Keratinocyte (primary cell): ENCODE results near the gene CHCHD2. TPM values are rescaled to one million over a fixed set of nuclear protein-coding genes. Genes with fewer than 3 reads are reported as not detected.
"Not testable (repeated sequence)": the region's sequence is repeated elsewhere in the genome, so short reads cannot be mapped to it uniquely, and the experiment has no call there.

ENCODE experiments used
- DNase-seq: peaks from one replicate; pipeline ENCODE4 v3.0.0-alpha.2; 2011; ENCODE audit warnings: low read depth, missing footprints, low spot score
- FAIRE-seq: peaks from 2 replicates; lab custom pipeline; 2011; peaks lifted over from hg19 to GRCh38; lab: Jason Lieb, UNC
- H2AFZ ChIP-seq: 2 replicates; pipeline ENCODE4 v1.6.0; 2012; ENCODE audit warnings: low read length, control low read depth, inconsistent platforms; ENCODE audit not compliant: control insufficient read depth
- H3K27ac ChIP-seq: 2 replicates; pipeline ENCODE4 v1.5.1; 2011; ENCODE audit warnings: low read length; ENCODE audit not compliant: control insufficient read depth, insufficient read depth
- H3K27me3 ChIP-seq: 3 replicates; pipeline ENCODE4 v1.6.0; 2011; ENCODE audit warnings: low read length; ENCODE audit not compliant: control insufficient read depth, insufficient read depth; ENCODE audit errors: extremely low read depth
- H3K36me3 ChIP-seq, 2 experiments: 2 replicates in 1 of 2; 3 replicates in 1 of 2; pipeline ENCODE4 v1.5.1; 2011; ENCODE audit warnings: low read length in 2 of 2, mild to moderate bottlenecking in 1 of 2; ENCODE audit not compliant: control insufficient read depth in 2 of 2, insufficient read depth in 2 of 2; ENCODE audit errors: extremely low read depth in 1 of 2
- H3K4me1 ChIP-seq: 3 replicates; pipeline ENCODE4 v1.5.1; 2011; ENCODE audit warnings: low read length; ENCODE audit not compliant: control insufficient read depth, insufficient read depth; ENCODE audit errors: extremely low read depth
- H3K4me2 ChIP-seq: 3 replicates; pipeline ENCODE4 v1.6.0; 2011; ENCODE audit warnings: low read depth, low read length; ENCODE audit not compliant: control insufficient read depth, insufficient read depth; ENCODE audit errors: extremely low read depth
- H3K4me3 ChIP-seq, 3 experiments: fragments of 200-600 bp in 1 of 3; sonication (generic) in 1 of 3; 2 replicates in 2 of 3; 3 replicates in 1 of 3; pipeline ENCODE4 v1.5.1; 2011 to 2016; ENCODE audit warnings: low read length in 3 of 3, mild to moderate bottlenecking in 3 of 3, control low read depth in 2 of 3, inconsistent platforms in 1 of 3, low read depth in 1 of 3, mixed read lengths in 1 of 3, mixed run types in 1 of 3, moderate library complexity in 1 of 3; ENCODE audit not compliant: control insufficient read depth in 2 of 3, insufficient read depth in 2 of 3; ENCODE audit errors: extremely low read depth in 1 of 3
- H3K79me2 ChIP-seq: 2 replicates; pipeline ENCODE4 v1.6.0; 2012; ENCODE audit warnings: low read length; ENCODE audit not compliant: control insufficient read depth, insufficient read depth
- H3K9ac ChIP-seq: 3 replicates; pipeline ENCODE4 v1.6.0; 2011; ENCODE audit warnings: low read length; ENCODE audit not compliant: control insufficient read depth, insufficient read depth; ENCODE audit errors: extremely low read depth
- H3K9me1 ChIP-seq: 3 replicates; pipeline ENCODE4 v1.6.0; 2011; ENCODE audit warnings: low read length; ENCODE audit not compliant: control insufficient read depth, insufficient read depth; ENCODE audit errors: extremely low read depth
- H3K9me3 ChIP-seq: 2 replicates; pipeline ENCODE4 v1.5.1; 2012; ENCODE audit warnings: low read depth, low read length; ENCODE audit not compliant: control insufficient read depth
- H4K20me1 ChIP-seq: 3 replicates; pipeline ENCODE4 v1.6.0; 2011; ENCODE audit warnings: low read length; ENCODE audit not compliant: control insufficient read depth, insufficient read depth; ENCODE audit errors: extremely low read depth
- EZH2 ChIP-seq: IDR thresholded peaks from one replicate; pipeline ENCODE4 v1.6.1; 2012; ENCODE audit warnings: inconsistent platforms, mild to moderate bottlenecking, low read length, moderate library complexity
- dilution Hi-C: fragments of 300-500 bp; cut with MboI; formaldehyde crosslinking; loops from one replicate; pipeline ENCODE4 v1.7.0; 2020; ENCODE audit warnings: low sequenced_read_pairs; ENCODE audit not compliant: extremely low pct_ligation_motif_present
- polyA plus RNA-seq, 5 experiments: library from polyadenylated mRNA; depleted of rRNA in 3 of 5; stranded (reverse) in 3 of 5; stranded (forward) in 1 of 5; unstranded in 1 of 5; fragments of >200 nt; gene quantifications; 1 replicate in 1 of 5; 2 replicates in 3 of 5; 3 replicates in 1 of 5; pipeline versions ENCODE4 v1.2.1 to v1.2.3, GENCODE V29; 2011 to 2012; ENCODE audit warnings: missing spikeins in 2 of 5, low read depth in 1 of 5, low replicate concordance in 1 of 5
- TF ChIP-seq, protein P1 (sequence below), 3 experiments: IDR thresholded peaks in 1 of 3; conservative IDR thresholded peaks in 1 of 3; optimal IDR thresholded peaks in 1 of 3; 2 replicates in 2 of 3; 3 replicates in 1 of 3; pipeline versions ENCODE3 to v1.5.1; 2011; ENCODE audit warnings: low read length in 3 of 3, mild to moderate bottlenecking in 3 of 3, moderate library complexity in 2 of 3, control low read depth in 1 of 3, inconsistent platforms in 1 of 3; ENCODE audit not compliant: insufficient read depth in 2 of 3; ENCODE audit errors: extremely low read depth in 1 of 3

CHCHD2 gene
- polyA plus RNA-seq, 1 donor (not counting 4 experiments of a cell fraction or from before 2014, with no cell fraction given), result 420 TPM

DNA sequence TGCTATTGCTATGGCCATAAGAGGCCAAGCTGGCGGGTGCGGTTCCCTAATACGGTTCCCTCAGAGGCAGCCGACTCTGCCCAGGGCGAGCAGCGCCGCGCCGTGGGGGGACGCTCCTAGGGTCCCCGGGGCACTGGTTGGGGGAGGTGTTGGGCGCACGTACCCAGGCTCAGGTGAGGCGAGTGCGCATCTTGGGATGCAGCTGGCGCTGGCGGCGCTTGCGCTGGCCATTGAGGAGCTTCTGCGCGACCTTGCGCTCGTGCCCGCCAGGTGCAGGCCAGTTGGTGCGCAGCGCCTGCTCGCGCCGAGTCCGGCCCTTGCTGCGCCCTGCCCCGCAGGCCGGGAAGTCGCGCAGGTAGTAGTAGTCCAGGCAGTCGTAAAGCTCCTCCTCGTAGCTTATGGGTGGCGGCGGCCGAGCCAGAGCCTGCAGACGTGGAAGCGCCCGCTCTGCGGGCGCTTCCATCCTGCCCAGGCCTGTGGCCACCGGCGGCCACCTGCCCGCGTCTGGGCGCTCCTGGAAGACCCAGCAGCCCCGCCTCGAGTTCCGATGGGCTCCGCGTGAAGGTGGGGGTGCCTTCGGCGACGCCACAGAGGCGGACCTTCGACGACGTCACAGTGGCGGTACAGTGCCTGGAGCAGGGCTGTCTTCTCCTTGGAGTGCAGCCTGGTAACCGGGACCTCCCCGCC is 9.7 kb upstream of the CHCHD2 start, which contains the start of gene NUPR2:
NUPR2 (minus strand) TSS at position 566 of the 687 bp plus-strand sequence; CDS start at position 463, 103 bp downstream.
- no peak within 1 kb of the TSS for H3K27ac ChIP-seq
- H3K4me3 ChIP-seq, result peak within 1 kb of the TSS; percentile 13 to 26 (median 18)
- no peak for FAIRE-seq
- H3K9me3 ChIP-seq, result no peaks in the 10 kb centered on the region
- no peak within 1 kb of the TSS for H3K9ac ChIP-seq
- dilution Hi-C loops, result no loop called here
- no peaks in the 10 kb centered on the region for H4K20me1 ChIP-seq
- no peaks in the 10 kb centered on the region for H3K27me3 ChIP-seq
- H2AFZ ChIP-seq, result peak within 1 kb of the TSS; percentile 77
- no peaks in the 10 kb centered on the region for H3K9me1 ChIP-seq
- no peak for TF ChIP-seq EZH2
- H3K4me1 ChIP-seq, result no peaks in the 10 kb centered on the region
- no peaks in the 10 kb centered on the region for H3K79me2 ChIP-seq
- DNase-seq, result no peak
- H3K4me2 ChIP-seq, result peak within 1 kb of the TSS; percentile 45
- H3K36me3 ChIP-seq, result no peaks in the 10 kb centered on the region

DNA sequence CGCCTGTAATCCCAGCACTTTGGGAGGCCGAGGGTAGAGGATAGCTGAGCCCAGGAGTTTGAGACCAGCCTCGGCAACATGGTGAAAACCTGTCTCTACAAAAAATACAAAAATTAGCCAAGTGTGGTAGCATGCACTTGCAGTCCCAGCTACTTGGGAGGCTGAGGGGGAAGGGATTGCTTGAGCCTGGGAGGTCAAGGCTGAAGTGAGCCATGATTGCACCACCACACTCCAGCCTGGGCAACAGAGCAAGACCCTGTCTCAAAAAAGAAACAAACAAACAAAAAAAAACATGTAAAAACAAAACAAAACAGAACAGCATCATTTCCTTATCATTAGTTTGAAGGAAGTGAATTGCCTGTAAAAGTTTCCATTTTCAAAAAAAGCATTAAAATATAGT is 6.0 kb upstream of the CHCHD2 start:
- H3K9ac ChIP-seq, H3K36me3 ChIP-seq, FAIRE-seq, H3K79me2 ChIP-seq, H3K4me3 ChIP-seq, H3K27me3 ChIP-seq, H3K4me2 ChIP-seq, dilution Hi-C loops, H2AFZ ChIP-seq, DNase-seq, H3K9me1 ChIP-seq, H3K9me3 ChIP-seq, H3K27ac ChIP-seq, H3K4me1 ChIP-seq, H4K20me1 ChIP-seq: not testable (repeated sequence)

DNA sequence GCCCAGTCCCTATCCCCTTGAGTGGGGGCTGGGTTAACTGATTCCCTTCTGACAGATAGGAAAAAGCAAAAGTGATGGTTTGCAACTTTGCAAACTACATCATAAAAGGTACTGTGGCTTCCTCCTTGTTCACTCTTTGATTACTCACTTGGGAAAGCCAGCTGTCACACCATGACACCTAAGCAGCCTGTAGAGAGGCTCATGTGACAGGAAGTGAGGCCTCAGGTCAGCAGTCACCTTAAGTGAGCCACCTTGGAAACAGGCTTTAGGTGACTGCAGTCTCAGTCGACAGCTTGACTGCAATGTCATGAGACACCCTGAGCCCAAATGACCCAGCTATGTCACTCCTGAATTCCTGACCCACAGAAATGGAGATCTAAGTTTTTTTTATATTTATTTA is 4.3 kb upstream of the CHCHD2 start:
- Histone ChIP-seq H3K4me2 (no peak overlapping the region), H3K27me3 (no peaks in the 10 kb centered on the region), H3K36me3 (no peaks in the 10 kb centered on the region), H4K20me1 (no peaks in the 10 kb centered on the region), H3K9ac (no peak overlapping the region), H2AFZ (no peak overlapping the region), H3K9me3 (no peaks in the 10 kb centered on the region), H3K4me1 (no peaks in the 10 kb centered on the region), H3K27ac (no peak overlapping the region), H3K4me3 (no peak overlapping the region), H3K9me1 (no peaks in the 10 kb centered on the region), H3K79me2 (peaks cover 7% of the 10 kb centered on the region)
- no peak for DNase-seq
- FAIRE-seq, result no peak
- TF ChIP-seq, protein P1, sequence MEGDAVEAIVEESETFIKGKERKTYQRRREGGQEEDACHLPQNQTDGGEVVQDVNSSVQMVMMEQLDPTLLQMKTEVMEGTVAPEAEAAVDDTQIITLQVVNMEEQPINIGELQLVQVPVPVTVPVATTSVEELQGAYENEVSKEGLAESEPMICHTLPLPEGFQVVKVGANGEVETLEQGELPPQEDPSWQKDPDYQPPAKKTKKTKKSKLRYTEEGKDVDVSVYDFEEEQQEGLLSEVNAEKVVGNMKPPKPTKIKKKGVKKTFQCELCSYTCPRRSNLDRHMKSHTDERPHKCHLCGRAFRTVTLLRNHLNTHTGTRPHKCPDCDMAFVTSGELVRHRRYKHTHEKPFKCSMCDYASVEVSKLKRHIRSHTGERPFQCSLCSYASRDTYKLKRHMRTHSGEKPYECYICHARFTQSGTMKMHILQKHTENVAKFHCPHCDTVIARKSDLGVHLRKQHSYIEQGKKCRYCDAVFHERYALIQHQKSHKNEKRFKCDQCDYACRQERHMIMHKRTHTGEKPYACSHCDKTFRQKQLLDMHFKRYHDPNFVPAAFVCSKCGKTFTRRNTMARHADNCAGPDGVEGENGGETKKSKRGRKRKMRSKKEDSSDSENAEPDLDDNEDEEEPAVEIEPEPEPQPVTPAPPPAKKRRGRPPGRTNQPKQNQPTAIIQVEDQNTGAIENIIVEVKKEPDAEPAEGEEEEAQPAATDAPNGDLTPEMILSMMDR (optimal IDR thresholded peaks at IDR 0.05 in 1 of 3, IDR thresholded peaks at IDR 0.05 in 1 of 3, conservative IDR thresholded peaks at IDR 0.05 in 1 of 3; ENCODE audit: extremely low read depth in 1 of 3, insufficient read depth in 2 of 3, low read length in 3 of 3), result no peak
- TF ChIP-seq EZH2, result no peak
- dilution Hi-C loops, result no loop called here
